Measurements from ENCODE around the gene PRRX2. TPM values are rescaled to one million over a fixed set of nuclear protein-coding genes. Genes with fewer than 3 reads are reported as not detected.

Gene PRRX2
- total and polyA plus RNA-seq, 9 of the 15 experiments (the other 6 are each of a cell fraction or from before 2014, with no cell fraction given) = 0.21 TPM; not detected in 8

- TF ChIP-seq MIER1 (IDR thresholded peaks at IDR 0.05; ENCODE audit: low read depth) (no peak), RBFOX2 (IDR thresholded peaks at IDR 0.05; ENCODE audit: low read depth, low read length) (no peak), STAG1 (CRISPR knock-in tag; IDR thresholded peaks at IDR 0.05; ENCODE audit: borderline replicate concordance) (peak; percentile 91), KLF1 (tag; IDR thresholded peaks at IDR 0.05) (0 out of 2 replicates have a peak, but pooled peaks have one; percentile 14), ZNF695 (CRISPR knock-in tag; IDR thresholded peaks at IDR 0.05) (no peak), WHSC1 (IDR thresholded peaks at IDR 0.05; ENCODE audit: low read length) (no peak), ZNF175 (CRISPR knock-in tag; IDR thresholded peaks at IDR 0.05; ENCODE audit: low read depth) (no peak), ZFP30 (CRISPR knock-in tag; IDR thresholded peaks at IDR 0.05; ENCODE audit: borderline replicate concordance) (no peak), TRIM24 (IDR thresholded peaks at IDR 0.05) (no peak), ZNF644 (tag; IDR thresholded peaks at IDR 0.05; ENCODE audit: low read depth) (no peak), PURB (CRISPR knock-in tag; IDR thresholded peaks at IDR 0.05; ENCODE audit: low read depth) (no peak), MCM3 (IDR thresholded peaks at IDR 0.05) (no peak), STAT5B (CRISPR knock-in tag; IDR thresholded peaks at IDR 0.05) (no peak), EZH2 (IDR thresholded peaks at IDR 0.05; ENCODE audit: borderline replicate concordance, low read depth, low read length) (no peak), RFX5 (IDR thresholded peaks at IDR 0.05; ENCODE audit: low read depth, low read length) (no peak), U2AF1 (optimal IDR thresholded peaks at IDR 0.05; ENCODE audit: low read depth, low read length) (no peak), ZNF354B (CRISPR knock-in tag; IDR thresholded peaks at IDR 0.05) (no peak), ARID2 (IDR thresholded peaks at IDR 0.05) (peak; percentile 79), CTBP1 (IDR thresholded peaks at IDR 0.05; ENCODE audit: borderline replicate concordance) (peak; percentile 71; the same call in 1 of the 2 replicates)
- TF ChIP-seq, protein P1, sequence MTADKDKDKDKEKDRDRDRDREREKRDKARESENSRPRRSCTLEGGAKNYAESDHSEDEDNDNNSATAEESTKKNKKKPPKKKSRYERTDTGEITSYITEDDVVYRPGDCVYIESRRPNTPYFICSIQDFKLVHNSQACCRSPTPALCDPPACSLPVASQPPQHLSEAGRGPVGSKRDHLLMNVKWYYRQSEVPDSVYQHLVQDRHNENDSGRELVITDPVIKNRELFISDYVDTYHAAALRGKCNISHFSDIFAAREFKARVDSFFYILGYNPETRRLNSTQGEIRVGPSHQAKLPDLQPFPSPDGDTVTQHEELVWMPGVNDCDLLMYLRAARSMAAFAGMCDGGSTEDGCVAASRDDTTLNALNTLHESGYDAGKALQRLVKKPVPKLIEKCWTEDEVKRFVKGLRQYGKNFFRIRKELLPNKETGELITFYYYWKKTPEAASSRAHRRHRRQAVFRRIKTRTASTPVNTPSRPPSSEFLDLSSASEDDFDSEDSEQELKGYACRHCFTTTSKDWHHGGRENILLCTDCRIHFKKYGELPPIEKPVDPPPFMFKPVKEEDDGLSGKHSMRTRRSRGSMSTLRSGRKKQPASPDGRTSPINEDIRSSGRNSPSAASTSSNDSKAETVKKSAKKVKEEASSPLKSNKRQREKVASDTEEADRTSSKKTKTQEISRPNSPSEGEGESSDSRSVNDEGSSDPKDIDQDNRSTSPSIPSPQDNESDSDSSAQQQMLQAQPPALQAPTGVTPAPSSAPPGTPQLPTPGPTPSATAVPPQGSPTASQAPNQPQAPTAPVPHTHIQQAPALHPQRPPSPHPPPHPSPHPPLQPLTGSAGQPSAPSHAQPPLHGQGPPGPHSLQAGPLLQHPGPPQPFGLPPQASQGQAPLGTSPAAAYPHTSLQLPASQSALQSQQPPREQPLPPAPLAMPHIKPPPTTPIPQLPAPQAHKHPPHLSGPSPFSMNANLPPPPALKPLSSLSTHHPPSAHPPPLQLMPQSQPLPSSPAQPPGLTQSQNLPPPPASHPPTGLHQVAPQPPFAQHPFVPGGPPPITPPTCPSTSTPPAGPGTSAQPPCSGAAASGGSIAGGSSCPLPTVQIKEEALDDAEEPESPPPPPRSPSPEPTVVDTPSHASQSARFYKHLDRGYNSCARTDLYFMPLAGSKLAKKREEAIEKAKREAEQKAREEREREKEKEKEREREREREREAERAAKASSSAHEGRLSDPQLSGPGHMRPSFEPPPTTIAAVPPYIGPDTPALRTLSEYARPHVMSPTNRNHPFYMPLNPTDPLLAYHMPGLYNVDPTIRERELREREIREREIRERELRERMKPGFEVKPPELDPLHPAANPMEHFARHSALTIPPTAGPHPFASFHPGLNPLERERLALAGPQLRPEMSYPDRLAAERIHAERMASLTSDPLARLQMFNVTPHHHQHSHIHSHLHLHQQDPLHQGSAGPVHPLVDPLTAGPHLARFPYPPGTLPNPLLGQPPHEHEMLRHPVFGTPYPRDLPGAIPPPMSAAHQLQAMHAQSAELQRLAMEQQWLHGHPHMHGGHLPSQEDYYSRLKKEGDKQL (CRISPR knock-in tag; IDR thresholded peaks at IDR 0.05; ENCODE audit: borderline replicate concordance) = no peak
- TF ChIP-seq, protein P2, sequence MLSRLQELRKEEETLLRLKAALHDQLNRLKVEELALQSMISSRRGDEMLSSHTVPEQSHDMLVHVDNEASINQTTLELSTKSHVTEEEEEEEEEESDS (CRISPR knock-in tag; IDR thresholded peaks at IDR 0.05) = no peak
Observed at GRCh38 chr9:129726322-129727160, 61.1 kb downstream of the PRRX2 start (continued).

Data from K562 (cell line).